ENCODE measurements around the gene KIF13A. TPM values are rescaled to one million over a fixed set of nuclear protein-coding genes. Genes with fewer than 3 reads are reported as not detected.
A peak's percentile ranks its signal among the peaks of the same experiment; 100 is the strongest.

KIF13A gene
- total and polyA plus RNA-seq, 9 of the 15 experiments (the other 6 are each of a cell fraction or from before 2014, with no cell fraction given): 3.6 to 44.3 (median 29.7) TPM

GRCh38 chr6:17842014-17842776 is 145.2 kb downstream of the KIF13A start (continued):
- TF ChIP-seq USF1 (CRISPR knock-in tag; IDR thresholded peaks at IDR 0.05) (no peak), MYNN (IDR thresholded peaks at IDR 0.05) (0 out of 2 replicates have a peak, but pooled peaks have one; percentile 31), MYNN (CRISPR knock-in tag; IDR thresholded peaks at IDR 0.05) (no peak), STAT6 (CRISPR knock-in tag; IDR thresholded peaks at IDR 0.05) (no peak), CHCHD3 (CRISPR knock-in tag; IDR thresholded peaks at IDR 0.05) (no peak), SRF (CRISPR knock-in tag; IDR thresholded peaks at IDR 0.05) (no peak), CHD2 (IDR thresholded peaks at IDR 0.05; ENCODE audit: low read depth, low read length) (no peak), C11orf30 (IDR thresholded peaks at IDR 0.05; ENCODE audit: low read depth) (no peak), FOXO4 (CRISPR knock-in tag; IDR thresholded peaks at IDR 0.05) (no peak), SMAD3 (CRISPR knock-in tag; conservative IDR thresholded peaks at IDR 0.05) (no peak), ZFP30 (CRISPR knock-in tag; IDR thresholded peaks at IDR 0.05; ENCODE audit: borderline replicate concordance) (no peak), KDM4B (IDR thresholded peaks at IDR 0.05; ENCODE audit: borderline replicate concordance in 2 of 2, low read depth in 1 of 2) (no peak), NR4A1 (CRISPR knock-in tag; IDR thresholded peaks at IDR 0.05) (no peak), NR4A1 (tag; IDR thresholded peaks at IDR 0.05) (no peak), BRCA1 (IDR thresholded peaks at IDR 0.05) (no peak), BRCA1 (CRISPR knock-in tag; IDR thresholded peaks at IDR 0.05) (no peak), NRF1 (conservative IDR thresholded peaks at IDR 0.05 in 1 of 2, IDR thresholded peaks at IDR 0.05 in 1 of 2) (no peak), U2AF1 (optimal IDR thresholded peaks at IDR 0.05; ENCODE audit: low read depth, low read length) (no peak), ADNP (tag; IDR thresholded peaks at IDR 0.05) (no peak), CHD1 (IDR thresholded peaks at IDR 0.05; ENCODE audit: low read length) (no peak), ATF4 (CRISPR knock-in tag; IDR thresholded peaks at IDR 0.05) (no peak), NCOA2 (IDR thresholded peaks at IDR 0.05; ENCODE audit: partially characterized antibody in 2 of 2) (no peak), CBFA2T3 (IDR thresholded peaks at IDR 0.05) (peak; percentile 7; the same call in 1 of the 2 replicates), DMBX1 (CRISPR knock-in tag; IDR thresholded peaks at IDR 0.05; ENCODE audit: borderline replicate concordance) (no peak), STAG1 (CRISPR knock-in tag; IDR thresholded peaks at IDR 0.05; ENCODE audit: borderline replicate concordance) (no peak)
